ENCODE measurements around the gene MTMR3. TPM values are rescaled to one million over a fixed set of nuclear protein-coding genes. Genes with fewer than 3 reads are reported as not detected.
A peak's percentile ranks its signal among the peaks of the same experiment; 100 is the strongest.

The MTMR3 gene
- polyA plus RNA-seq, 1 of the 3 experiments (the other 2 are of a cell fraction): 20.4 TPM

DNA sequence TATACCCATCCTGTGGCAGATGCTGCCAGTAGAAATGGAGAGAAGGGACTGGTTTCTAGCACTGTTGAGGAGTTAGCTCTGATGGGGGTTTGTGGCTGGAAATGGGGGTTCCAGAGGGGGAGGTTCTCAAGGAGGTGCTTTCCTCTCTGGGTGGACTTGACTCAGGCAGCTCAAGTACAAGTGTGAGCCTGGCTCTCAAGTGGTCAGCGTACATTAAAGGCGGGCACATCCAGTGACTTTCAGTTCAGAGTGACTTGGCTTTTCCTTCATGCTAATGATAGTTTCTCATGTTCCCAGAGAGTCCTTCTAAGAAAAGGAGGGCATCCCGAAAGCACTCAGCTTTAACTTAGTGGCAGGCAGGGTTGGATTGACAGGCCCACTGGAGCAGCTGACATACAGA lies 138.4 kb downstream of the MTMR3 start:
- no peak overlapping the region for H3K4me2 ChIP-seq
- no peak overlapping the region for H3K27ac ChIP-seq (ENCODE audit: low read depth in 2 of 2, low read length in 1 of 2)
- no peaks in the 10 kb centered on the region for H3K79me2 ChIP-seq (ENCODE audit: insufficient read depth)
- no peaks in the 10 kb centered on the region for H3K27me3 ChIP-seq (ENCODE audit: insufficient read depth)
- no peak overlapping the region for H3K9ac ChIP-seq
- no peak for DNase-seq
- no peak overlapping the region for H2AFZ ChIP-seq (ENCODE audit: low read depth)
- no peaks in the 10 kb centered on the region for H4K20me1 ChIP-seq (ENCODE audit: insufficient read depth)
- no peak for TF ChIP-seq FOSL2 (IDR thresholded peaks at IDR 0.05; ENCODE audit: borderline replicate concordance, low read depth)
- TF ChIP-seq SMC3 (IDR thresholded peaks at IDR 0.05; ENCODE audit: low read depth, low read length): no peak
- no peak for TF ChIP-seq JUND (IDR thresholded peaks at IDR 0.05)
- no peak for TF ChIP-seq EP300 (IDR thresholded peaks at IDR 0.05; ENCODE audit: borderline replicate concordance in 1 of 2, low read depth in 1 of 2, low read length in 1 of 2)
- TF ChIP-seq, protein P1, sequence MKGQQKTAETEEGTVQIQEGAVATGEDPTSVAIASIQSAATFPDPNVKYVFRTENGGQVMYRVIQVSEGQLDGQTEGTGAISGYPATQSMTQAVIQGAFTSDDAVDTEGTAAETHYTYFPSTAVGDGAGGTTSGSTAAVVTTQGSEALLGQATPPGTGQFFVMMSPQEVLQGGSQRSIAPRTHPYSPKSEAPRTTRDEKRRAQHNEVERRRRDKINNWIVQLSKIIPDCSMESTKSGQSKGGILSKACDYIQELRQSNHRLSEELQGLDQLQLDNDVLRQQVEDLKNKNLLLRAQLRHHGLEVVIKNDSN (IDR thresholded peaks at IDR 0.05; ENCODE audit: borderline replicate concordance, low read depth): no peak
- TF ChIP-seq TCF12 (IDR thresholded peaks at IDR 0.05): no peak
- no peak for TF ChIP-seq RAD21 (IDR thresholded peaks at IDR 0.05; ENCODE audit: low read length)
- TF ChIP-seq FOXJ3 (CRISPR knock-in tag; IDR thresholded peaks at IDR 0.05): no peak
- no peak for TF ChIP-seq MEF2A (IDR thresholded peaks at IDR 0.05; ENCODE audit: borderline replicate concordance, low read depth)
- TF ChIP-seq, protein P2, sequence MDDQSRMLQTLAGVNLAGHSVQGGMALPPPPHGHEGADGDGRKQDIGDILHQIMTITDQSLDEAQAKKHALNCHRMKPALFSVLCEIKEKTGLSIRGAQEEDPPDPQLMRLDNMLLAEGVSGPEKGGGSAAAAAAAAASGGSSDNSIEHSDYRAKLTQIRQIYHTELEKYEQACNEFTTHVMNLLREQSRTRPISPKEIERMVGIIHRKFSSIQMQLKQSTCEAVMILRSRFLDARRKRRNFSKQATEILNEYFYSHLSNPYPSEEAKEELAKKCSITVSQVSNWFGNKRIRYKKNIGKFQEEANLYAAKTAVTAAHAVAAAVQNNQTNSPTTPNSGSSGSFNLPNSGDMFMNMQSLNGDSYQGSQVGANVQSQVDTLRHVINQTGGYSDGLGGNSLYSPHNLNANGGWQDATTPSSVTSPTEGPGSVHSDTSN (IDR thresholded peaks at IDR 0.05): no peak
- TF ChIP-seq TEAD4 (IDR thresholded peaks at IDR 0.05; ENCODE audit: borderline replicate concordance, insufficient read depth): no peak
- TF ChIP-seq CHD2 (IDR thresholded peaks at IDR 0.05; ENCODE audit: low read length, partially characterized antibody): no peak
- TF ChIP-seq, protein P3, sequence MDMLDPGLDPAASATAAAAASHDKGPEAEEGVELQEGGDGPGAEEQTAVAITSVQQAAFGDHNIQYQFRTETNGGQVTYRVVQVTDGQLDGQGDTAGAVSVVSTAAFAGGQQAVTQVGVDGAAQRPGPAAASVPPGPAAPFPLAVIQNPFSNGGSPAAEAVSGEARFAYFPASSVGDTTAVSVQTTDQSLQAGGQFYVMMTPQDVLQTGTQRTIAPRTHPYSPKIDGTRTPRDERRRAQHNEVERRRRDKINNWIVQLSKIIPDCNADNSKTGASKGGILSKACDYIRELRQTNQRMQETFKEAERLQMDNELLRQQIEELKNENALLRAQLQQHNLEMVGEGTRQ (IDR thresholded peaks at IDR 0.05; ENCODE audit: borderline replicate concordance, low read depth, low read length): no peak
- H3K9me2 ChIP-seq: no peaks in the 10 kb centered on the region
- H3K36me3 ChIP-seq (replicated peaks in 1 of 2; ENCODE audit: control insufficient read depth in 1 of 2, insufficient read depth in 2 of 2, low read length in 1 of 2): peaks cover 52 to 68% of the 10 kb centered on the region in 2 experiments
- peaks cover 20% of the 10 kb centered on the region for H3F3A ChIP-seq (replicated peaks; ENCODE audit: insufficient read depth)
- peaks cover 12 to 23% of the 10 kb centered on the region in 2 experiments for H3K4me1 ChIP-seq (ENCODE audit: control insufficient read depth in 1 of 2, insufficient read depth in 2 of 2, low read depth in 1 of 2, low read length in 1 of 2)
- H3K9me3 ChIP-seq: no peaks in the 10 kb centered on the region
- WGBS (ENCODE audit: low lambda C conversion rate): 100% methylated on average over 2 of the region's 3 CpGs
- ChIA-PET POLR2A (no interaction called here), CTCF (interaction anchor here (1.1 to 1.4 kb wide), 2 partner anchors 12 to 16 kb away, joined by 4 read pairs; no protein-coding TSS in a partner anchor)
- H3K4me3 ChIP-seq (ENCODE audit: low read depth in 2 of 2, low read length in 1 of 2): no peak overlapping the region

DNA sequence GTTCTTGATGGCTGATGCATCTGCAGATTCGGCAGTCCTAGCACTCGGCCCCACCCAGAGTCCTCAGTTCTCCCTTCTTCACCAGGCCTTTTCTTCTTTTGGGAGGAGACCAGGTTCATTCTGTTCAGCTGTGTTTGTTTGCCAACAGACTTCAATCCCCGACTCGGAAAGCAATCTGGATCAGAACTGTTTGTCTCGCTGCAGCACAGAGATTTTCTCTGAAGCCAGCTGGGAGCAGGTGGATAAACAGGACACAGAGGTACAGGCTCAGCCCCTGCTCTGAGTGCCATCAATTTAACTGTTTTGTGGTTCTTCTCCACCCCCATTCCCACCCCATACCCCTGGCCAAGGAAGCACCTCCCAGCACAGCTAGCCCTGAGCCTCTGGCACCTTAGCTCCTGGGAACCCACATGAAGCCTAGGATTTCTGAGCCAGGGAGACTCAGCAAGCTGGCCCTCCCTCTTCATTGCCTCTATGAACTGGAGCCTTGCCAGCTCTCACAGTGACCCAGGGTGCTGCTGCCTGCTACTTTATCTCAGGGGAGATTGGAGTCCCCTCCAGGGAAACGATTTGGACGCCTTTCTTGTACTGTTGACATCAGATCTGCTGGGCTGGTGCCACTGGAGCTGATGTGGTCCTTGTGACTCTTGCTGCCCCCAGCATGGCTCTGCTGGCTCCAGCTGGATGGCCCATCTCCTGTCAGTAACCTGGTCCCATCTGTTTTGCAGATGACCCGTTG lies 139.1 kb downstream of the MTMR3 start:
- TF ChIP-seq GABPA (IDR thresholded peaks at IDR 0.05; ENCODE audit: low read depth) (no peak), GATA2 (CRISPR knock-in tag; IDR thresholded peaks at IDR 0.05) (0 out of 2 replicates have a peak, but pooled peaks have one; percentile 32), TCF12 (IDR thresholded peaks at IDR 0.05) (no peak)
- peak; percentile 42 for DNase-seq
- Histone ChIP-seq H4K20me1 (ENCODE audit: insufficient read depth) (no peaks in the 10 kb centered on the region), H3K9me2 (no peaks in the 10 kb centered on the region), H3K27ac (ENCODE audit: low read depth in 2 of 2, low read length in 1 of 2) (no peak overlapping the region; a peak in 1 of 4 replicates), H3F3A (replicated peaks; ENCODE audit: insufficient read depth) (peaks cover 13% of the 10 kb centered on the region), H3K4me3 (ENCODE audit: low read depth in 2 of 2, low read length in 1 of 2) (no peak overlapping the region), H3K79me2 (ENCODE audit: insufficient read depth) (no peaks in the 10 kb centered on the region), H3K4me2 (no peak overlapping the region), H2AFZ (ENCODE audit: low read depth) (no peak overlapping the region), H3K36me3 (replicated peaks in 1 of 2; ENCODE audit: control insufficient read depth in 1 of 2, insufficient read depth in 2 of 2, low read length in 1 of 2) (peaks cover 57 to 76% of the 10 kb centered on the region in 2 experiments), H3K4me1 (ENCODE audit: control insufficient read depth in 1 of 2, insufficient read depth in 2 of 2, low read depth in 1 of 2, low read length in 1 of 2) (peaks cover 5 to 21% of the 10 kb centered on the region in 2 experiments), H3K9ac (no peak overlapping the region), H3K27me3 (ENCODE audit: insufficient read depth) (no peaks in the 10 kb centered on the region), H3K9me3 (no peaks in the 10 kb centered on the region)
- 94% methylated on average over 5 of the region's 8 CpGs for WGBS (ENCODE audit: low lambda C conversion rate)
- ChIA-PET CTCF (interaction anchor here (1.4 kb wide), 1 partner anchor 11 kb away, joined by 4 read pairs; no protein-coding TSS in a partner anchor), POLR2A (interaction anchor here (0.6 kb wide), 1 partner anchor 102 kb away, joined by 3 read pairs; no protein-coding TSS in a partner anchor)
